ENCODE data around the gene BICC1. TPM values are rescaled to one million over a fixed set of nuclear protein-coding genes. Genes with fewer than 3 reads are reported as not detected.

Gene BICC1
- total and polyA plus RNA-seq, 2 of the 8 experiments (the other 6 are each of a cell fraction or from before 2014, with no cell fraction given) = 0.20 to 0.73 TPM

GRCh38 chr10:58723186-58723585 lies 210.5 kb downstream of the BICC1 start:
- Histone ChIP-seq H4K5ac (ENCODE audit: insufficient read length, low read depth, low read length) (no peak overlapping the region), H4K20me1 (replicated peaks in 1 of 2; ENCODE audit: control insufficient read depth in 1 of 2, insufficient read depth in 2 of 2, low read length in 2 of 2) (no peaks in the 10 kb centered on the region), H2BK20ac (ENCODE audit: low read length) (no peak overlapping the region), H3K23ac (ENCODE audit: insufficient read length) (no peak overlapping the region), H3K56ac (replicated peaks; ENCODE audit: insufficient read length, low read depth, low read length) (no peak overlapping the region), H4K8ac (ENCODE audit: extremely low read depth, insufficient read depth, low read length) (no peak overlapping the region), H2AK5ac (ENCODE audit: low read depth, low read length) (no peak overlapping the region), H2BK15ac (ENCODE audit: low read length) (no peak overlapping the region), H3K18ac (ENCODE audit: extremely low read depth, low read length) (no peak overlapping the region), H2BK12ac (ENCODE audit: low read depth, low read length) (no peak overlapping the region), H3K23me2 (ENCODE audit: low read depth, low read length) (no peaks in the 10 kb centered on the region), H4K91ac (replicated peaks; ENCODE audit: insufficient read length, low read length) (no peak overlapping the region), H2BK5ac (ENCODE audit: low read depth, low read length) (no peak overlapping the region), H3K4me1 (replicated peaks in 1 of 4; ENCODE audit: control insufficient read depth in 3 of 4, insufficient read depth in 4 of 4, low read length in 3 of 4) (no peaks in the 10 kb centered on the region), H2BK120ac (replicated peaks; ENCODE audit: low read depth, low read length) (no peak overlapping the region), H3K9me3 (ENCODE audit: insufficient read depth in 2 of 2, low read depth in 1 of 2, low read length in 1 of 2) (no peaks in the 10 kb centered on the region), H3K27ac (ENCODE audit: low read depth, low read length) (no peak overlapping the region), H3K4me3 (ENCODE audit: extremely low read depth in 1 of 4, insufficient read depth in 2 of 4, low read depth in 3 of 4, low read length in 4 of 4) (no peak overlapping the region), H3K79me2 (ENCODE audit: control insufficient read depth in 1 of 2, insufficient read depth in 2 of 2, low read length in 2 of 2) (no peaks in the 10 kb centered on the region), H3K14ac (ENCODE audit: insufficient read length) (no peak overlapping the region), H3K4ac (replicated peaks; ENCODE audit: insufficient read length, low read depth, low read length) (no peak overlapping the region), H3K27me3 (replicated peaks in 1 of 4; ENCODE audit: control insufficient read depth in 3 of 4, extremely low read depth in 1 of 4, insufficient read depth in 3 of 4, low read length in 3 of 4) (no peaks in the 10 kb centered on the region), H2AFZ (ENCODE audit: low read length) (no peak overlapping the region), H3K4me2 (ENCODE audit: insufficient read depth in 1 of 2, low read depth in 2 of 2, low read length in 2 of 2) (no peak overlapping the region), H3K79me1 (ENCODE audit: low read depth, low read length) (no peaks in the 10 kb centered on the region), H3K9ac (replicated peaks in 1 of 4; ENCODE audit: extremely low read depth in 1 of 4, low read depth in 3 of 4, low read length in 3 of 4) (no peak overlapping the region), H3K36me3 (ENCODE audit: control insufficient read depth in 2 of 4, insufficient read depth in 4 of 4, low read length in 3 of 4) (no peaks in the 10 kb centered on the region)
- FAIRE-seq = no peak
- DNase-seq (ENCODE audit: low read depth in 1 of 2, low spot score in 2 of 2) = no peak
- ChIA-PET CTCF (ENCODE audit: partially characterized antibody) (interaction anchor here (0.9 to 1.5 kb wide), 3 partner anchors 12 to 259 kb away, joined by 3 to 4 read pairs (median 3); no protein-coding TSS in a partner anchor), POLR2A (ENCODE audit: partially characterized antibody) (no interaction called here)
- WGBS, 2 experiments (ENCODE audit: extremely low coverage in 1 of 2, insufficient coverage in 1 of 2, insufficient read length in 1 of 2, insufficient replicate concordance in 2 of 2, low coverage in 1 of 2, low lambda C conversion rate in 2 of 2, missing lambda C conversion rate in 1 of 2) = 92% methylated on average over 2 of the region's 2 CpGs; no CpG with 5 or more reads in 1 of the 2 experiments
- no peak for TF ChIP-seq SIRT6 (IDR thresholded peaks at IDR 0.05; ENCODE audit: low read length)
- no peak for TF ChIP-seq JUND (IDR thresholded peaks at IDR 0.05; ENCODE audit: low read length)
- no peak for TF ChIP-seq EGR1 (IDR thresholded peaks at IDR 0.05; ENCODE audit: borderline replicate concordance, low read depth, low read length)
- TF ChIP-seq BACH1 (IDR thresholded peaks at IDR 0.05; ENCODE audit: low read length) = no peak
- TF ChIP-seq SRF (IDR thresholded peaks at IDR 0.05; ENCODE audit: low read depth, low read length) = no peak
- TF ChIP-seq SP4 (IDR thresholded peaks at IDR 0.05; ENCODE audit: low read length) = no peak
- no peak for TF ChIP-seq CTBP2 (IDR thresholded peaks at IDR 0.05; ENCODE audit: borderline replicate concordance, insufficient read depth, insufficient read length, low read length)
- no peak for TF ChIP-seq KDM4A (IDR thresholded peaks at IDR 0.05; ENCODE audit: low read depth, low read length, severe bottlenecking)
- no peak for TF ChIP-seq CBX8 (IDR thresholded peaks at IDR 0.05; ENCODE audit: borderline replicate concordance, low read depth, low read length)
- TF ChIP-seq JUN (IDR thresholded peaks at IDR 0.05; ENCODE audit: low read depth, low read length) = no peak
